ENCODE measurements around the gene KRT77.
"Not testable (repeated sequence)": the region's sequence is repeated elsewhere in the genome, so short reads cannot be mapped to it uniquely, and the experiment has no call there.

The KRT77 gene

DNA sequence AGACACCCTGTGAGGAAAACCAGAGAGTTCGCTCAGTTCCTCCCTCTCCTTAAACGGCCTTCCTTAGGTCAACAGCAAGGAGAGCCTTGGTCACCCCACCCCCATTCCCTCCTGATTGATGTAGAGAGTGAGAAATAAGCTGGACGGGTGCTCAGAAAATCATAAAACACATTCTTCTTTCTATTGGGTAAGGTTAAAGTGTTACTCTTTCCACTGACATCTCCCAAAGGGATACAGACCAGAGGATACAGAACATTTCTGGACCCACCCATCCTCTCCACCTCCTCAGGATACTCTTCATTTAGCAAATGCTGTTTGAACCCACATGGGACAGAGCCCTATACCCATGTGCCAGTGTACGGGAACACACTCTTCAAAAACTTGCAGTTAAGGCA lies 11.6 kb upstream of the KRT77 start:
- TF ChIP-seq, protein P1, sequence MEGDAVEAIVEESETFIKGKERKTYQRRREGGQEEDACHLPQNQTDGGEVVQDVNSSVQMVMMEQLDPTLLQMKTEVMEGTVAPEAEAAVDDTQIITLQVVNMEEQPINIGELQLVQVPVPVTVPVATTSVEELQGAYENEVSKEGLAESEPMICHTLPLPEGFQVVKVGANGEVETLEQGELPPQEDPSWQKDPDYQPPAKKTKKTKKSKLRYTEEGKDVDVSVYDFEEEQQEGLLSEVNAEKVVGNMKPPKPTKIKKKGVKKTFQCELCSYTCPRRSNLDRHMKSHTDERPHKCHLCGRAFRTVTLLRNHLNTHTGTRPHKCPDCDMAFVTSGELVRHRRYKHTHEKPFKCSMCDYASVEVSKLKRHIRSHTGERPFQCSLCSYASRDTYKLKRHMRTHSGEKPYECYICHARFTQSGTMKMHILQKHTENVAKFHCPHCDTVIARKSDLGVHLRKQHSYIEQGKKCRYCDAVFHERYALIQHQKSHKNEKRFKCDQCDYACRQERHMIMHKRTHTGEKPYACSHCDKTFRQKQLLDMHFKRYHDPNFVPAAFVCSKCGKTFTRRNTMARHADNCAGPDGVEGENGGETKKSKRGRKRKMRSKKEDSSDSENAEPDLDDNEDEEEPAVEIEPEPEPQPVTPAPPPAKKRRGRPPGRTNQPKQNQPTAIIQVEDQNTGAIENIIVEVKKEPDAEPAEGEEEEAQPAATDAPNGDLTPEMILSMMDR (IDR thresholded peaks at IDR 0.05; ENCODE audit: borderline replicate concordance, insufficient read depth, low read depth, low read length): no peak
- no peak overlapping the region for H3K4me3 ChIP-seq (ENCODE audit: low read depth, low read length)

DNA sequence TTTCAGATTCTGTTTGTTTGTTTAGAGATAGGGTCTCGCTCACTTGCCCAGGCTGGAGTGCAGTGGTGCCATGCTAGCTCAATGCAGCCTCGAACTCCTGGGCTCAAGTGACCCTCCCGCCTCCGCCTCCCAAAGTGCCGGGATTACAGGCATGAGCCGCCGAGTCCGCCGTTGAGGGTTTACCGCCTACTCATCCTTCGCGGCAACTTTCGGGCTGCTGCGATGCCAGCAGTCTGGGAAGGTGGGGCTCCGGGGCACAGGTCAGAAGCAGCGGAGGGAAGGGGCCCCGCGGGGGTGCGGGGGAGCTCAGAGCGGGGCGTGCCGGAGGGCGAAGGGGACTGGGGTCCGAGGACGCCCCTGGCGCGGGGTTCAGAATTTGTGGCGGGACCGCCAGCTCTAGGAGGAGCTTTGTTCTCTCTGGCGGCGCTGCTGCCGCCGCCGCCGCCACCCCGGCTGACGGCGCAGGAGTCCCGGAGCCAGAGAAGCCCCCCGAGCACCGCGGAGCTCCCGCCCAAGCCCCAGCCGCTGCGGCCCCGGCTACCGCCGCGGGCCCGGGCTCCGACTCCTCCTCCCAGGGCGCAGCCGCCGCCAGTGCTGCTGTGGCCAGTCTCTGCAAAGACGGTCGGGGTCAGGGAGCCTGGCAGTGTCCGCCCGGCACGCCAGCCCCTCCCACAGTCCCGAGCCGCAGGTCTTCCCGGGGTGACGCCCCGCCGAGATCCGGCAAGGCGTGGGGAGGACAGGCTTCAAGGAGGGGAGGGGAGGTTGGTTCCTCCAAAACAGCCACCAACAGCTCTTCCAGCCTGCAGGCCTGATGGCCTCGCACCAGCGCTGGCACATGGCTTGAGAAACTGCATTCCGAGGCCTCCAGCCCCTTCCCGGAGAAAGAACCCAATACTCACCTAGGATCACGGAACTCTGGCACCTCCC lies 10.9 kb upstream of the KRT77 start:
- H3K4me3 ChIP-seq (ENCODE audit: low read depth, low read length): no peak overlapping the region
- TF ChIP-seq, protein P1 (IDR thresholded peaks at IDR 0.05; ENCODE audit: borderline replicate concordance, insufficient read depth, low read depth, low read length): no peak

- not testable (repeated sequence) for H3K4me3 ChIP-seq (ENCODE audit: low read depth, low read length)
Observed at GRCh38 chr12:52712122-52712521, 8.8 kb upstream of the KRT77 start.

- TF ChIP-seq, protein P1 (IDR thresholded peaks at IDR 0.05; ENCODE audit: borderline replicate concordance, insufficient read depth, low read depth, low read length): no peak
- no peak overlapping the region for H3K4me3 ChIP-seq (ENCODE audit: low read depth, low read length)
Observed at GRCh38 chr12:52710730-52711129, 7.4 kb upstream of the KRT77 start.

DNA sequence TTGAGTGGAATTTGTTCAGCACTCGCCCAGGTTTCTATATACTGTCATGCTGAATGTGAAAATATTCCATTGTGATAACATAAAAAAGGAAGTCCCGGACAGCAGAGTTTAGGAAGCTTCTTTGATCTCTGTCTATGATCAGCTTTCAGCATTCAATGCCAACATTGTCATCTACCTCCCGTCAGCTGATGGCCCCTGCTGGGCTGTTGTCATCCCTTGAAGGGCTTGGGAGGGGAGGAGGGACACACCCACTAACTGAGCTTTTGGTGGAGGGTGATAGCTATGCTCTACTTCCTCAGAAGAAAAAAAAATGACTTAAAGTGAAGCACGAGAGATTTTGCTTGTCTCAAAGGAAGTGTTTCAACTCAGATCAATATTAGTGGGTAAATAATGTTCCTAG lies 4.7 kb upstream of the KRT77 start:
- TF ChIP-seq, protein P1 (IDR thresholded peaks at IDR 0.05; ENCODE audit: borderline replicate concordance, insufficient read depth, low read depth, low read length): no peak
- no peak overlapping the region for H3K4me3 ChIP-seq (ENCODE audit: low read depth, low read length)

DNA sequence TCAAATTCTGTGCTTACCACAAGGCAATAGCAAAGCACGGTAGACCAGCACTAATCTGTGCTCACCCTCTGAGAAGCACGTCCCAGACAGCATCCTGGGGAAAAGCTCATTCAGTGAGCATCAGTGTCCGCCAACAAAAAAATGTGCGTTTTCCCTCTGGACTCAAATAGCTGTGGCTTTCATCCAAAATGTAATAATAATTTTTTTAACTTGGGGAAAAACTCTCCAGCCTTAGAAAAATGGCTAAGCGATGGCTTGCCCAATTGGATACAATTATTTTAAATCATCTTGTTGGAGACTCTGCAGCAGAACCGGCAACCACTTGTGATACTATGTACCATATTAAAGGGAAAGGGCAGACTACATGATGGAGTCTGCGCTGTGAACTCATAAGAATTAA lies 1.1 kb upstream of the KRT77 start:
- H3K4me3 ChIP-seq (ENCODE audit: low read depth, low read length): no peak overlapping the region
- TF ChIP-seq, protein P1 (IDR thresholded peaks at IDR 0.05; ENCODE audit: borderline replicate concordance, insufficient read depth, low read depth, low read length): no peak

DNA sequence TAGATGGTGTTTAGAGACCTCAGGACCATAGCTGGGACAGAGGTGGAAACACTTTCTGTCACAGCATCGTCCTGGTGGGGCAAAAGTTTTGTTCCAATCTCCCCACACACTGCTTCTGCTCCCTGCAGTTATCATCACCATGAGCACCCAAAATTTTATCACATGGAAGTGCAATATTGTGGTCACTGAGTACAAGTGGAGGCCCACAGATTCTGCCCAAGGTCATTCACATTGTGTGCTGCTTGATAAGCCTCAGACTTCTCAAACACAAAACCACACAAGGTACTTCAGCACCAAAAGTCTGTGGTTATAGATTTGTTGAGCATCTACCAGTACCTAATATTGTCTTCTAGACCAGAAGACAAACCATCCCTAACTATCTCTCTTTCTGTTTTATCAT lies 554 bp upstream of the KRT77 start:
- TF ChIP-seq, protein P1 (IDR thresholded peaks at IDR 0.05; ENCODE audit: borderline replicate concordance, insufficient read depth, low read depth, low read length): no peak
- H3K4me3 ChIP-seq (ENCODE audit: low read depth, low read length): no peak overlapping the region
